Breast epithelium (tissue), 3 donors: ENCODE results near the gene KRCC1.

Source experiments
- POLR2A ChIP-seq: fragments of 450-650 bp; IDR thresholded peaks from one replicate; pipeline ENCODE4 v1.6.1; 2016; ENCODE audit warnings: antibody characterized with exemption, mild to moderate bottlenecking, moderate library complexity
- TF ChIP-seq, protein P1 (sequence below), 3 donors: fragments of 450-650 bp; IDR thresholded peaks; one replicate each; pipeline ENCODE4 v1.5.1; 2016 to 2017; ENCODE audit warnings: antibody characterized with exemption in 3 of 3, mild to moderate bottlenecking in 3 of 3, moderate library complexity in 3 of 3

DNA sequence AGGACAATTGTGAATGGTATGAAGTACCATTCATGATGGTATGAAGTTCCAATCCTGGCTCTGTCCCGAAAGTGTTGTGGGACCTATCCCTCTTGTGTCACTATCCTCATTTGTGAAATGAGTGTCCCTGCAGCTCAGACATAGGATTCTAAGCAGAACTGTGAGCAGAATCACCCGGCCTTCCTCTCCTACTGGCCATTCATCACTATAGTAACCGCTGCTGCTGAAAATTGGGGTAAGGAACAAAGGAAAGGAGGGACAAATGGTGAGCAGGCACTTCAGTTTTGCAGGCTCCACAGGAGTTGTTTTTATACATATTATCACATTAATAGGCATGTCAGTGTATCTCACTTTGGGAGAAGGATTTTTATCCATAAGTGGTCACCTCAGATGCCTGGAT, 39.4 kb upstream of the KRCC1 start:
- TF ChIP-seq, protein P1, sequence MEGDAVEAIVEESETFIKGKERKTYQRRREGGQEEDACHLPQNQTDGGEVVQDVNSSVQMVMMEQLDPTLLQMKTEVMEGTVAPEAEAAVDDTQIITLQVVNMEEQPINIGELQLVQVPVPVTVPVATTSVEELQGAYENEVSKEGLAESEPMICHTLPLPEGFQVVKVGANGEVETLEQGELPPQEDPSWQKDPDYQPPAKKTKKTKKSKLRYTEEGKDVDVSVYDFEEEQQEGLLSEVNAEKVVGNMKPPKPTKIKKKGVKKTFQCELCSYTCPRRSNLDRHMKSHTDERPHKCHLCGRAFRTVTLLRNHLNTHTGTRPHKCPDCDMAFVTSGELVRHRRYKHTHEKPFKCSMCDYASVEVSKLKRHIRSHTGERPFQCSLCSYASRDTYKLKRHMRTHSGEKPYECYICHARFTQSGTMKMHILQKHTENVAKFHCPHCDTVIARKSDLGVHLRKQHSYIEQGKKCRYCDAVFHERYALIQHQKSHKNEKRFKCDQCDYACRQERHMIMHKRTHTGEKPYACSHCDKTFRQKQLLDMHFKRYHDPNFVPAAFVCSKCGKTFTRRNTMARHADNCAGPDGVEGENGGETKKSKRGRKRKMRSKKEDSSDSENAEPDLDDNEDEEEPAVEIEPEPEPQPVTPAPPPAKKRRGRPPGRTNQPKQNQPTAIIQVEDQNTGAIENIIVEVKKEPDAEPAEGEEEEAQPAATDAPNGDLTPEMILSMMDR (IDR thresholded peaks at IDR 0.05): no peak
- no peak for TF ChIP-seq POLR2A
